Fibroblast of skin of back (primary cell): ENCODE data around the gene DMAC2L.
"Not testable (repeated sequence)": the region's sequence is repeated elsewhere in the genome, so short reads cannot be mapped to it uniquely, and the experiment has no call there.

Source experiments
- DNase-seq: peaks from one replicate; pipeline ENCODE4 v3.0.0-alpha.2; 2013

DMAC2L gene

DNA sequence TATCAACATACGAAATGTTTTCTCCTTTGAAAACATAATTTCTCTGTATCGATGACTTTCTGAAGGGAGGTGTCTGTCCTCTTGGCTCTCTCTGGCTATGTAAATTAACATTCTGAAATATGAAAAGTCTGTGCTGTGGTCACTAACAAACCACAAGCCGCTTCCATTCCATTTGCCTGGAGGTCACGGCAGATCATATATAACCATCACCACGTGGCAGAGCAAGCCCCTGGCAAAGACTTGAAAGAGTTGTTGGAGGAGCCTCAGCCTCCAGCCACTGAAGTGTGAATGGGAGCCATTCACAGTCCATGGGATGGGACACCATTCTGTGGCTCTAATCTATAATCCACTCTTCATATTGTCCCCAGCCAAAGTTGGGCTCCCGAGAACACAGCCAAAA lies 45.0 kb downstream of the DMAC2L start:
- no peak for DNase-seq

DNA sequence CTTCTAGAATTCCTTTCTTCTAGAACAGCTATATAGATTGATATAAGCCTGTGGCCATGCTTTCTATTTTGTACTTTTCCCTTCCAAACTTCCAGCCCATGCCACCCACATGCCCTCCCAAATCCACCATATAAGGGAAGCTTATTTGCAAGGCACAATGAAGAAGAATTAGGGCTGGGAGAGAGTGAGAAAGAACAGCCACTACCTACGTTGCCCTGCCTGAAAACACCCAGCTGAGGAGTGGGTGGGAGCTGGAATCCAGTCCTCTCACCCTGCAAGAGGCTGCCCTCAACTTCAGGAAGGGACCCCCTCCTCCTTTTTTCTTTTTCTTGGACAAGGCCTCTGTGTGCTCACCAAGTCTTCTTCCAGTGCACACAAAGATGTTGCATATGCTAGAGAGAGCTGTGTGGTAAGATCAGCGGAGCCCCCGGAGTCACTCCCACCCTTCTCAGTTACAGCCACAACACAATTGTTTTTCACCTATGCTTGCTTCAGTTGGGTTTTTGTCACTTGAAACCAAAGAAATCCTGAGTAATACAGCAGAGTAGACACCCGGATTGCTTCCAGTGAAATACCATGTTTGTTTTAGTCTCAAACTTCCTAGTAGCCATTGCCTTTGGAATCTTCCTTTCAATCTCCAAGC lies 45.8 kb downstream of the DMAC2L start:
- no peak for DNase-seq

DNA sequence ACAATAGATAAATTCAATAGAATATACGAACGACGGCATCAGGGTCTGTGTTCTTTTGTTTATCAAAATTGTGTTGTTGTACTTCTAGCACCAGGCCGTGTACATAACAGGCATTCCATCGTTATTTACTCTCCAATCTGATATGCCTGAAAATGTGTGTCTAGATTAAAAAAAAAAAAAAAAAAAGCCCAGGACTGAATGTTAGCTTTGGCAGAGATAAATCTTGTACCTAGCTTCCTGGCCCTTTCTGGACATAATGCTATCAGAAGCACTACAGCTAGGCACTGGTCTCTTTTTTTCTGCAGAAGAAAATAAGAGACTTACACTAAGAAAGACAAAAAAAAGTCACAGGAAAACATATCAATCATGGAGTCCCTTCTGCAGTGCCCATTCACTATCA lies 47.5 kb downstream of the DMAC2L start:
- no peak for DNase-seq

DNA sequence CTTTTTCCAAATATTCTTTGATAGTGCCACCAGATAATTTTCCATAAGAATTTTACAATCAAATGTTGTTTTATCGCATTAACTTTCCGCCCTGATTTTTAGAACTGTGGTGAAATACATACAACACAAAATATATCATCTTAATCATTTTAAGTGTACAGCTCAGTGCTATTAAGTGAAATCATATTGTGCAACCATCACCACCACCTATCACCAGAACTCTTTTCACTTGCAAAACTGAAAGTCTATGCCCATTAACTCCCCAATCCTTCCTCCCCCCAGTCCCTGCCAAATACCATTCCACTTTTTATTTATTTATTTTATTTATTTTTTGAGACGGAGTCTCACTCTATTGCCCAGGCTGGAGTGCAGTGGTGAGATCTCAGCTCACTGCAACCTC lies 48.0 kb downstream of the DMAC2L start:
- DNase-seq: no peak

DNA sequence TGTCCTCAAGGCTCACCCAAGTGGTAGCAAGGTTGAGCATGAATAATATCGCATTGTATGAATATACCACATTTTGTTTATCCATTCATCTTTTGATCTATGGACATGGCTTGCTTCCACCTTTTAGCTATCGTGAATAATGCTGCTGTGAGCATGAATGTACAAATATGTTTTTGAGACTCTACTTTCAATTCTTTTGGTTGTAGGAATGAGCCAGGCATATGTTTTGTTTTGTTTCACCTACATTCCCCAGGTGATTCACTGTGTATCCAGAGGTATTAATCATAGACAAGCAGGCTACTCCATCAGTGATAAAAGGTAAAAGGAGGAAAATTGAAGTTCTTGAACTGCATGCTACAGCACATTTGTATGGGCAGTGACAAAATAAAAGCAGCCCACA lies 48.7 kb downstream of the DMAC2L start:
- no peak for DNase-seq

DNA sequence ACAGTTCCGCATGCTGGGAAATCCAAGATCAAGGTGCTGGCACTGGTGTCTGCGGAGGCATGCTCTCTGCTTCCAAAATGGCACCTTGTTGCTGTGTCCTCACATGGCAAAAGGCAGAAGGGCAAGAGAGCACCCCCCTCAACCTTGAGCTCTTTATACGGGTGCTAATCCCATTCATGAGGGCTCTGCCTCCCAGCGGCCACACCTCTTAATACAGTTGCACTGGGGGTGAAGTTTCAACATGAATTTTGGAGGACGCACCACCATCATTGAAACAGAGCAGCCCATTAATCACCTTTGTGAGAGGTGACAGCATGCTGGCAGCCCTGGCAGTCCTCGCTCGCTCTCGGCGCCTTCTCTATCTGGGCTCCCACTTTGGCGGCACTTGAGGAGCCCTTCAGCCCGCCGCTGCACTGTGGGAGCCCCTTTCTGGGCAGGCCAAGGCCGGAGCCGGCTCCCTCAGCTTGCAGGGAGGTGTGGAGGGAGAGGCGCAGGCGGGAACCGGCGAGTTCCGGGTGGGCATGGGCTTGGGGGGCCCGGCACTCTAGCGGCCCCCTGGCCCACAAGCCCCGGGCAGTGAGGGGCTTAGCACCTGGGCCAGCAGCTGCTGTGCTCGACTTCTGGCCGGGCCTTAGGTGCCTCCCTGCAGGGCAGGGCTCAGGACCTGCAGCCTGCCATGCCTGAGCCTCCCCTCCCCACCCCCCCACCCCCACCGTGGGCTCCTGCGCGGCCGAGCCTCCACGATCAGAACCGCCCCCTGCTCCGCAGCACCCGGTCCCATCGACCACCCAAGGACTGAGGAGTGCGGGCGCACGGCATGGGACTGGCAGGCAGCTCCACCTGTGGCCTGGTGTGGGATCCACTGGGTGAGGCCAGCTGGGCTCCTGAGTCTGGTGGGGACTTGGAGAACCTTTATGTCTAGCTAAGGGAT lies 49.6 kb downstream of the DMAC2L start:
- DNase-seq: not testable (repeated sequence)

DNA sequence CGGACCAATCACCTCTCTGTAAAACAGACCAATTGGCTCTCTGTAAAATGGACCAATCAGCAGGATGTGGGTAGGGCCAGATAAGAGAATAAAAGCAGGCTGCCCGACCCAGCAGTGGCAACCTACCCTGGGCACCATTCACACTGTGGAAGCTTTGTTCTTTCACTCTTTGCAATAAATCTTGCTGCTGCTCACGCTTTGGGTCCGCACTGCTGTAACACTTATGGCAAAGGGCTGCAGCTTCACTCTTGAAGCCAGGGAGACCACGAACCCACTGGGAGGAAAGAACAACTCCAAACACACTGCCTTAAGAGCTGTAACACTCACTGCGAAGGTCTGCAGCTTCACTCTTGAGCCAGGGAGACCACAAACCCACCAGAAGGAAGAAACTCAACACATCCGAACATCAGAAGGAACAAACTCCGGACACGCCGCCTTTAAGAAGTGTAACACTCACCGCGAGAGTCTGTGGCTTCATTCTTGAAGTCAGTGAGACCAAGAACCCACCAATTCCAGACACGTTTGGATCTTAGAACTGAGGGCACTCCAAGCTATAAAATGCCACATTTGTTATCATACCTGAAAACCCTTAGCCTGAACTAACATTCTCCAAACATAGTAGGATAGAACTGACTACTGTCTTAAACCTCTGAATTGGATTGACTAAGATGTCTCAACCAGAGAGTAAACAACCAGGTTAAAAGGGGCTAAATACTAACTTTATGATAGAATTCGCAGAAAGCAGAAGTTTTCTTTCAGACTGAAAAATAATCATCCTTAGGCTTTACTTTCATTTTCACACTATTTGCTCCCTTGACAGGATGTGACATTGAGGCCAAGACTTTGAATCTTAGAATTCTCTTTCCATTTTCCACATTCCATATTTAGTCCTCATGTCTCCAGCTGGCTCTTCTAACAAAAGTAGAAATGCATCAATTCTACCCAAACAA lies 50.9 kb downstream of the DMAC2L start:
- DNase-seq: peak; percentile 48

DNA sequence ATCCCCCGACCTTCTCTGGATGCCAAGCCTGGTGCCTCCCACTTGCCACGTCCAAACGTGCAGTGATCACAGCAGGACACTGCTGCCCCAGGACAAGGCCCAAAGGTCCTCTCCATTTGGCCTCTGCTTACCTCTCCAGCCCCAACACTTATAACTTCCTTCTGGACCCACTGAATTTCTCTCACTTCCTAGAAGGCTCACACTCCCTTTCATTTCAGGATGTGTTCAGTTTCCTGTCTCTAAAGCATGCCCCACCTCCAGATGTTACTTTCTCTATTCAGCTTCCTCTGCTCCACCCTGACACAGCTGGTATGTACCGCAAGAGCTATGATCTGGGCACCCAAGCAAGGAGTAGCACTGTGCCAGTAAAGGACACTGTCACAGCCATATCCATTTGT lies 51.6 kb downstream of the DMAC2L start:
- DNase-seq: peak; percentile 44

DNA sequence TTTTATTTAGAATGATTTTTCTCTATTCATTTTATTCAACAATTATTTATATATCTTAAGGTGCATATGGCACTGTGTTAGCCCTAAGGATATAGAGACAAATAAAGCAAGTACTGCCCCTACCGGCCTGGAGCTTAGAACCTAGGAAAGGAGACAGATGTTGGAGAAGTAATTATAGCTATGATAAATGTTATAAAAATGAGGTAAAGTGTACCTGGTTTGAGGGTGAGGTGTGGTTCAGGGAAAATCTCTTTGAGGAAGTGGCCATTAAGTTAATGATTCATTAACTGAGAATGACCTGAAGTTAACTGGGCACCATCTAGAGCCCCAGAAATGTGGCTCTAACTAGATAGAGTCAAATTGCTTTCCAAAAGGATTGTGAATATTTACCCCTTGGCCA lies 52.7 kb downstream of the DMAC2L start:
- DNase-seq: no peak

DNA sequence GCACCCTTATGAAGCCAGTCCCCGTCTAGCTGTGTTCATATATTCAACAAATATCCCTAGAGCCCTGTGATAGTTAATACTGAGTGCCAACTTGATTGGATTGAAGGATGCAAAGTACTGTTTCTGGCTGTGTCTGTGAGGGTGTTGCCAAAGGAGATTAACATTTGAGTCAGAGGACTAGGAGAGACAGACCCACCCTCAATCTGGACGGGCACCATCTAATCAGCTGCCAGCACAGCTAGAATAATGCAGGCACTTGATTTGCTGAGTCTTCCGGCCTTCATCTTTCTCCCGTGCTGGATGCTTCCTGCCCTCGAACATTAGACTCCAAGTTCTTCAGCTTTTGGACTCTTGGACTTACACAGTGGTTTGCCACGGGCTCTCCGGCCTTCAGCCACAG lies 53.4 kb downstream of the DMAC2L start:
- DNase-seq: not testable (repeated sequence)

DNA sequence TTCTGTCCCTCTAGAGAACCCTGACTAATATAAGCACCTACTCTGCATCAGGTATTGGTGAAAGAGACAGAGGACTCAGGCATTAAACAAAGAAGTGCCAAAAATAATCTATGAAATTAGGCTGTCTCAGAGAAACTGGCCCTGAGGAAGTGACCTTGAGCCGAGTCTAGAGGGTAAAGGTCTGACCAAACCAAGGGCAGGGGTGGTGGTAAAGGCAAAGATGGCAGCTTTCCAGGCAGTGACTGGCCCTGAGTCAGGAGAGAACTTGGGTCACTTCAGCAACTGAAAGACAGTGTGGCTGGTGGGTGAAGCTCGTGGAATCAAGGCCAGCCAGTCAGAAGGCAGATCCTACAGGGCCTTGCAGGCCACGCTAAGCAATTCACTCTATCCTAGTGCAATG lies 54.0 kb downstream of the DMAC2L start:
- DNase-seq: no peak

DNA sequence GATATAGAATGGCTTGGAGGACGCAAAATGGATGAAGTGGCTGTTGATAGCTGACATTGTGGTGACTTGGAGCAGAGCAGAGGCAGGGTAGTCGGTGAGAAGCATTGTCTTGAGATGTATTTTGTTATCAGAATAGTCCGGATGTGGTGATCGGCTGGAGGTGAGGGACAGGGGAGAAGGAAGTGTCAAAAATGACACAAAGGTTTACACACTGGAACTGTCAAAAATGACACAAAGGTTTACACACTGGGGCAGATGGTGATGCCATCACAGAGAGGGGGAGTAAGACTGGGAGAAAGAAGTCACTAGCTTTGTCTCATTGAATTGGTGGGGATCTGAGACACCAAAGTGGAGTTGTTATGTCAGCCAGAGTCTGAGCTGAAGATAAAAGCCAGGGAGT lies 54.5 kb downstream of the DMAC2L start:
- no peak for DNase-seq

DNA sequence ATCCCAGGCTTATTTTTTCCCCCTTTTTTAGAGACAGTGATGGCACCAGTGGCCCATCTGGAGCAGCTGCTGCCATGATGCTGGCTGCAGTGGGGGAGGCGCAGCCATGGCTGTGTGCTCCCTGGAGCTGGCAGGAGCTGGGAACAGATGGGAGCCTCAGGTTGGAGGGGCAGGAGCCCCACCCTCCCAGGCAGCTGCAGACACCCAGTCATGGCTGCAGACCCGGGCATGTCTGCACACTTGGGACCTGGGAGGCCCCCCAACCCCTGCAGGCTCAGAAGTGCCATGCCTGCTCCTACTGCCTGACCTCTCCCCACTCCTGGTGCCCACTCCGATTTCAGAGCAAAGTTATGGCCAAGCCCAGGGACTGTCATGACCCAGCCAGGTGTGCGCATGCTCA lies 59.4 kb downstream of the DMAC2L start:
- no peak for DNase-seq

DNA sequence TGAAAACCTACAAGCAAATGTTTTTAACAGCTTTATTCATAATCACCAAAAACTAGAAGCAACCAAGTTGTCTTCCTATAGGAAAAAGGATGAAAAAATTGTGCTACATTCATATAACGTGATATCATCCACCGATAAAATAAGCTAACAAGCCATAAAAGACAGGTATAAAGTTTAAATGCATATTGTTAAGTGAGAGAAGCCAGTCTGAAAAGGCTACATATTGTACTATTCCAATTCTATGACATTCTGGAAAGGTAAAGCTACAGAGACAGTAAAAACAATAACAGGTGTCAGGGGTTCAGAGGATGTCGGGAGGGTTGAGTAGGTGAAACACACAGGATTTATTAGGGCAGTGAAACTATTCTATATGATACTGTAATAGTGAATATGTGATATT lies 61.8 kb downstream of the DMAC2L start:
- no peak for DNase-seq

DNA sequence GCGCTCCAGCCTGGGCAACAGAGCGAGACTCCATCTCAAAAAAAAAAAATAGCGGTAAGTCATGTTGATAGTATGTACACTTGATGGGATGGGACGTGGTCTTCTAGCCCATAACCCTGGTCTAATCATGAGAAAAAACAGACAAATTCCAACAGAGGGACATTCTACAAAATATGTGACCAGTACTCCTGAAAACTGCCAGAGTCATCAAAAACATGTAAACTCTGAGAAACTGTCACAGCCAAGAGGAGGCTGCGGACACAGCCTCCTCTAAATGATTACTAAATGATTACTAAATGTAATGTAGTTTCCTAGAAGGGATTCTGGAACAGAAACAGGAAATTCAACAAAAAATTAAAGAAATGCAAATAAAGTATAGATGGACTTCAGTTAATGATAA lies 63.6 kb downstream of the DMAC2L start:
- no peak for DNase-seq
